GM21423 (cell line): ENCODE data around the gene COL17A1.

ENCODE experiments used
- ATAC-seq: cut with Tn5 transposase; IDR thresholded peaks from one replicate; pipeline ENCODE4 v1.9.1; 2021; ENCODE audit warnings: mild to moderate bottlenecking, moderate library complexity; ENCODE audit not compliant: unreplicated experiment

COL17A1 gene

GRCh38 chr10:104085801-104086400 is at the start of gene COL17A1:
Gene COL17A1 (minus strand): TSS chr10:104085880. CDS start chr10:104080673, 5,207 bp downstream.
- no peak for ATAC-seq

- no peak for ATAC-seq
These were observed 44.4 kb upstream of the COL17A1 start for GRCh38 chr10:104130041-104130440.

GRCh38 chr10:104128214-104128613 is 42.5 kb upstream of the COL17A1 start:
- ATAC-seq = no peak

- ATAC-seq = no peak
These were observed 41.7 kb upstream of the COL17A1 start for GRCh38 chr10:104127411-104127810.

GRCh38 chr10:104123397-104123796 is 37.7 kb upstream of the COL17A1 start:
- ATAC-seq = no peak

GRCh38 chr10:104122225-104123107 is 36.8 kb upstream of the COL17A1 start:
- no peak for ATAC-seq

- ATAC-seq = peak; percentile 92
These were observed 36.0 kb upstream of the COL17A1 start, which contains the start of gene SFR1 for GRCh38 chr10:104121485-104122224. Gene SFR1 (plus strand): TSS chr10:104122171. CDS start chr10:104122184, 13 bp downstream.

GRCh38 chr10:104120903-104121484 is 35.3 kb upstream of the COL17A1 start:
- ATAC-seq = peak; percentile 27

- no peak for ATAC-seq
These were observed 34.8 kb upstream of the COL17A1 start for GRCh38 chr10:104120512-104120902.

- ATAC-seq = no peak
These were observed 34.3 kb upstream of the COL17A1 start for GRCh38 chr10:104119996-104120395.

- no peak for ATAC-seq
These were observed 32.2 kb upstream of the COL17A1 start for GRCh38 chr10:104117839-104118323.

GRCh38 chr10:104113376-104113956 is 27.8 kb upstream of the COL17A1 start:
- ATAC-seq = no peak

- peak; percentile 96 for ATAC-seq
These were observed 24.4 kb upstream of the COL17A1 start for GRCh38 chr10:104109908-104110662.

- ATAC-seq = no peak
These were observed 19.2 kb upstream of the COL17A1 start for GRCh38 chr10:104104926-104105325.

GRCh38 chr10:104104418-104104817 is 18.7 kb upstream of the COL17A1 start:
- no peak for ATAC-seq

GRCh38 chr10:104103956-104104355 is 18.3 kb upstream of the COL17A1 start:
- no peak for ATAC-seq

GRCh38 chr10:104101902-104102301 is 16.2 kb upstream of the COL17A1 start:
- ATAC-seq = no peak

GRCh38 chr10:104100795-104101194 is 15.1 kb upstream of the COL17A1 start:
- no peak for ATAC-seq

- ATAC-seq = no peak
These were observed 14.3 kb upstream of the COL17A1 start for GRCh38 chr10:104099941-104100340.

- no peak for ATAC-seq
These were observed 13.6 kb upstream of the COL17A1 start for GRCh38 chr10:104099269-104099668.
